NT2/D1 (cell line): Measurements from ENCODE around the gene KLF3.

Experiments used
- YY1 ChIP-seq: IDR thresholded peaks from 2 replicates; pipeline ENCODE4 v1.6.1; 2011; ENCODE audit not compliant: insufficient read length, insufficient read depth
- ZNF274 ChIP-seq: IDR thresholded peaks from 2 replicates; pipeline ENCODE4 v1.6.1; 2011; ENCODE audit warnings: mild to moderate bottlenecking, low read depth, low read length

DNA sequence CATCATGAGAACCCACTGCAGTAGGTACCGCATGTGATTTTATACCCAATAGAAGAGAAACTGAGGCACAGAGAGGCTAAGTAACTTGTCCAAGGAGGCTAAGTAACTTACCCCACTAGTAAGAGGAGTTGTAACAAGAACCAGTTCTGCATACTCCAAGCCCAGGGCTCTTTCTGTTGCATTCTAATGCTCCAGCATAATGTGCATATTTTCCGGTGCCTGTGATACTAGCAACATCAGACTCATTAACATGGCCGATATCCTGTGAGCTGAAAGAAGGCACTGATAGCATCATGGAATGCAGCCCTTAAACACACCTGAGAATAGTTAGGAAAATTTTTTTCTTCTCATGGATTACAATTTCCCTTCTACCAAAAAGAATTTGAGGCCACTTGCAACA lies 39.7 kb upstream of the KLF3 start:
- no peak for TF ChIP-seq ZNF274
- TF ChIP-seq YY1 = no peak
